HepG2 (cell line): Measurements from ENCODE around the gene UNC93A.
"Not testable (repeated sequence)": the region's sequence is repeated elsewhere in the genome, so short reads cannot be mapped to it uniquely, and the experiment has no call there.

Experiments
- CTCF ChIP-seq: sonication (generic); formaldehyde crosslinking; IDR thresholded peaks from 2 replicates; pipeline ENCODE4 v1.5.0; 2020; ENCODE audit warnings: mild to moderate bottlenecking, missing genetic modification reagents, moderate library complexity
- GABPB1 ChIP-seq: IDR thresholded peaks from 2 replicates; pipeline ENCODE4 v1.6.1; 2016; ENCODE audit warnings: mild to moderate bottlenecking, missing genetic modification reagents, moderate library complexity, missing compliant biosample characterization
- JUN ChIP-seq: sonication (generic); formaldehyde crosslinking; IDR thresholded peaks from 2 replicates; pipeline ENCODE4 v1.4.0; 2020; ENCODE audit warnings: mild to moderate bottlenecking, missing genetic modification reagents
- NCOR1 ChIP-seq: fragments of 200-600 bp; sonication (generic); IDR thresholded peaks from 2 replicates; pipeline ENCODE4 v1.7.0; 2017; ENCODE audit warnings: antibody characterized with exemption, low read length, borderline replicate concordance
- ZBTB43 ChIP-seq: sonication (generic); formaldehyde crosslinking; conservative IDR thresholded peaks from 2 replicates; pipeline ENCODE4 v1.4.0; 2020; ENCODE audit warnings: missing genetic modification reagents
- ZHX1 ChIP-seq: sonication (generic); formaldehyde crosslinking; IDR thresholded peaks from 2 replicates; pipeline ENCODE4 v1.8.1; 2022; ENCODE audit warnings: low read depth, mild to moderate bottlenecking, missing genetic modification reagents
- ZNF383 ChIP-seq: sonication (generic); formaldehyde crosslinking; IDR thresholded peaks from 2 replicates; pipeline ENCODE4 v1.4.0; 2020; ENCODE audit warnings: missing genetic modification reagents, mild to moderate bottlenecking, borderline replicate concordance
- ZNF460 ChIP-seq: sonication (generic); formaldehyde crosslinking; IDR thresholded peaks from 2 replicates; pipeline ENCODE4 v1.5.1; 2020; ENCODE audit warnings: missing genetic modification reagents, mild to moderate bottlenecking, borderline replicate concordance
- ZNF609 ChIP-seq: sonication (generic); formaldehyde crosslinking; IDR thresholded peaks from 2 replicates; pipeline ENCODE4 v1.4.0; 2020; ENCODE audit warnings: mild to moderate bottlenecking, missing genetic modification reagents, borderline replicate concordance
- ZNF616 ChIP-seq: sonication (generic); formaldehyde crosslinking; IDR thresholded peaks from 2 replicates; pipeline ENCODE4 v1.5.0; 2020; ENCODE audit warnings: low read depth, mild to moderate bottlenecking, missing genetic modification reagents
- ZNF768 ChIP-seq: sonication (generic); formaldehyde crosslinking; IDR thresholded peaks from 2 replicates; pipeline ENCODE4 v1.4.0; 2020; ENCODE audit warnings: missing genetic modification reagents

GRCh38 chr6:167242511-167243051, 48.5 kb upstream of the UNC93A start:
- TF ChIP-seq CTCF (CRISPR knock-in tag); ZNF460 (CRISPR knock-in tag); ZHX1; ZBTB43; ZNF383 (CRISPR knock-in tag); NCOR1; JUN; GABPB1 (CRISPR knock-in tag); ZNF768 (CRISPR knock-in tag); ZNF616: not testable (repeated sequence)
- TF ChIP-seq ZNF609 (CRISPR knock-in tag), result 0 out of 2 replicates have a peak, but pooled peaks have one; percentile 7
